ENCODE data around the gene NSFL1C. TPM values are rescaled to one million over a fixed set of nuclear protein-coding genes. Genes with fewer than 3 reads are reported as not detected.

The NSFL1C gene
- total RNA-seq, 1 experiment from 2014 or later = 76.1 TPM

- no peak for DNase-seq (ENCODE audit: unreplicated experiment)
- Mint-ChIP-seq H3K27me3 (ENCODE audit: insufficient read depth, unreplicated experiment) (no peaks in the 10 kb centered on the region), H3K27ac (ENCODE audit: low read depth, unreplicated experiment) (no peak overlapping the region), H3K9me3 (ENCODE audit: unreplicated experiment) (peaks cover 5% of the 10 kb centered on the region), H3K36me3 (ENCODE audit: insufficient read depth, unreplicated experiment) (no peaks in the 10 kb centered on the region), H3K4me1 (ENCODE audit: insufficient read depth, unreplicated experiment) (peaks cover 34% of the 10 kb centered on the region), H3K4me3 (ENCODE audit: unreplicated experiment) (no peak overlapping the region)
- no peak for TF ChIP-seq CTCF (IDR thresholded peaks at IDR 0.05; ENCODE audit: unreplicated experiment)
- ChIA-PET POLR2A (interaction anchor here (0.8 to 5.3 kb wide), 4 partner anchors 8 to 161 kb away, joined by 3 to 108 read pairs (median 6); no protein-coding TSS in a partner anchor), CTCF (interaction anchor here (5.0 kb wide), 1 partner anchor 17 kb away, joined by 26 read pairs; no protein-coding TSS in a partner anchor)
- no TSS peak for BruUV-seq (replicated peaks)
- intact Hi-C loops (cut with micrococcal nuclease) = no loop called here
These were observed 19.9 kb upstream of the NSFL1C start for GRCh38 chr20:1486566-1486965.

GRCh38 chr20:1484438-1485116, 17.9 kb upstream of the NSFL1C start:
- ChIA-PET CTCF (interaction anchor here (0.9 to 5.0 kb wide), 2 partner anchors 9 to 19 kb away, joined by 3 to 26 read pairs; no protein-coding TSS in a partner anchor), POLR2A (interaction anchor here (0.9 to 1.5 kb wide), 5 partner anchors 9 to 157 kb away, joined by 3 to 7 read pairs (median 5); no protein-coding TSS in a partner anchor)
- no peak overlapping the region for H3K27ac Mint-ChIP-seq (ENCODE audit: low read depth, unreplicated experiment)
- H3K36me3 Mint-ChIP-seq (ENCODE audit: insufficient read depth, unreplicated experiment) = no peaks in the 10 kb centered on the region
- BruUV-seq (replicated peaks) = no TSS peak
- DNase-seq (ENCODE audit: unreplicated experiment) = no peak
- intact Hi-C loops (cut with micrococcal nuclease) = no loop called here
- TF ChIP-seq CTCF (IDR thresholded peaks at IDR 0.05; ENCODE audit: unreplicated experiment) = no peak
- H3K9me3 Mint-ChIP-seq (ENCODE audit: unreplicated experiment) = peaks cover 5% of the 10 kb centered on the region
- peaks cover 26% of the 10 kb centered on the region for H3K4me1 Mint-ChIP-seq (ENCODE audit: insufficient read depth, unreplicated experiment)
- no peak overlapping the region for H3K4me3 Mint-ChIP-seq (ENCODE audit: unreplicated experiment)
- H3K27me3 Mint-ChIP-seq (ENCODE audit: insufficient read depth, unreplicated experiment) = no peaks in the 10 kb centered on the region

- H3K27ac Mint-ChIP-seq (ENCODE audit: low read depth, unreplicated experiment) = peak overlapping the region; percentile 85
- intact Hi-C loops (cut with micrococcal nuclease) = loop anchor here (10.0 kb wide), 1 partner anchor 625 kb away; the partner anchor contains the start of gene STK35
- BruUV-seq (replicated peaks) = no TSS peak
- POLR2A ChIA-PET = interaction anchor here (1.2 to 8.6 kb wide), 7 partner anchors 11 to 157 kb away, joined by 3 to 122 read pairs (median 37); partner anchors contain the start of genes NSFL1C and SIRPB2
- H3K36me3 Mint-ChIP-seq (ENCODE audit: insufficient read depth, unreplicated experiment) = peaks cover 8% of the 10 kb centered on the region
- TF ChIP-seq CTCF (IDR thresholded peaks at IDR 0.05; ENCODE audit: unreplicated experiment) = no peak
- peaks cover 46% of the 10 kb centered on the region for H3K4me1 Mint-ChIP-seq (ENCODE audit: insufficient read depth, unreplicated experiment)
- no peak overlapping the region for H3K4me3 Mint-ChIP-seq (ENCODE audit: unreplicated experiment)
- CTCF ChIA-PET = interaction anchor here (0.8 to 25.4 kb wide), 6 partner anchors 10 to 27 kb away, joined by 3 to 615 read pairs (median 11); partner anchors contain the start of gene NSFL1C
- no peak for DNase-seq (ENCODE audit: unreplicated experiment)
- peaks cover 5% of the 10 kb centered on the region for H3K9me3 Mint-ChIP-seq (ENCODE audit: unreplicated experiment)
- H3K27me3 Mint-ChIP-seq (ENCODE audit: insufficient read depth, unreplicated experiment) = no peaks in the 10 kb centered on the region
These were observed 13.4 kb upstream of the NSFL1C start for GRCh38 chr20:1479831-1480595.

- Mint-ChIP-seq H3K4me3 (ENCODE audit: unreplicated experiment) (peak overlapping the region; percentile 63), H3K36me3 (ENCODE audit: insufficient read depth, unreplicated experiment) (peaks cover 8% of the 10 kb centered on the region), H3K9me3 (ENCODE audit: unreplicated experiment) (no peaks in the 10 kb centered on the region), H3K27me3 (ENCODE audit: insufficient read depth, unreplicated experiment) (no peaks in the 10 kb centered on the region), H3K27ac (ENCODE audit: low read depth, unreplicated experiment) (peak overlapping the region; percentile 85), H3K4me1 (ENCODE audit: insufficient read depth, unreplicated experiment) (peaks cover 36% of the 10 kb centered on the region)
- ChIA-PET POLR2A (interaction anchor here (0.6 to 8.6 kb wide), 16 partner anchors 8 to 335 kb away, joined by 3 to 122 read pairs (median 5); partner anchors contain the start of genes NSFL1C, SDCBP2 and SIRPB2), CTCF (interaction anchor here (0.6 to 25.4 kb wide), 9 partner anchors 9 to 146 kb away, joined by 3 to 615 read pairs (median 4); partner anchors contain the start of gene NSFL1C)
- DNase-seq (ENCODE audit: unreplicated experiment) = peak; percentile 91
- TF ChIP-seq CTCF (IDR thresholded peaks at IDR 0.05; ENCODE audit: unreplicated experiment) = no peak
- intact Hi-C loops (cut with micrococcal nuclease) = loop anchor here (10.0 kb wide), 1 partner anchor 626 kb away; the partner anchor contains the start of gene STK35
- BruUV-seq (replicated peaks) = no TSS peak
These were observed 11.9 kb upstream of the NSFL1C start for GRCh38 chr20:1478566-1478965.

All from MCF 10A (cell line).